HG02623 (cell line): ENCODE data around the gene CAPN2.
"Not testable (repeated sequence)": the region's sequence is repeated elsewhere in the genome, so short reads cannot be mapped to it uniquely, and the experiment has no call there.

Experiments used
- ATAC-seq: cut with Tn5 transposase; IDR thresholded peaks from one replicate; pipeline ENCODE4 v1.9.1; 2021; ENCODE audit warnings: moderate library complexity; ENCODE audit not compliant: unreplicated experiment

Gene CAPN2

GRCh38 chr1:223784541-223784940, 72.2 kb downstream of the CAPN2 start:
- no peak for ATAC-seq

DNA sequence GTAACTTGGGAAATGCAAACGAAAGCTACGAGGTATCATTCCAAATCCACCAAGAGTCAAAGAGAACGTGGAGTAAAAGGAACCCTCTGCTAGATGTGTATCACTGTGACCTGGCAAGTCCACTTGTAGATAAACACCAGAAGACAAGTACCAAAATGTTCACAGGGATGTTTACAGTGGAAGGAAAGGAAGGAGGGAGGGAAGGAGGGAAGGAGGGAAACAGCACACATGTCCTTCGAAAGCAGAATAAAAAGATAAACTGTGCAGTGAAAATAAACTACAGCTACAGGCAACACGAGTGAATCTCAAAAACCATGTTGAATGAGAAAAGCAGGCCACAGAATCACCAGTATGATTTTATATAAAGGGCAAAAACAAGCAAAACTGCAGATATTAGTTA, 73.5 kb downstream of the CAPN2 start:
- ATAC-seq, result no peak

GRCh38 chr1:223788746-223789415, 76.5 kb downstream of the CAPN2 start:
- ATAC-seq, result no peak

- ATAC-seq, result no peak
Measured at GRCh38 chr1:223792046-223792445, 79.7 kb downstream of the CAPN2 start.

DNA sequence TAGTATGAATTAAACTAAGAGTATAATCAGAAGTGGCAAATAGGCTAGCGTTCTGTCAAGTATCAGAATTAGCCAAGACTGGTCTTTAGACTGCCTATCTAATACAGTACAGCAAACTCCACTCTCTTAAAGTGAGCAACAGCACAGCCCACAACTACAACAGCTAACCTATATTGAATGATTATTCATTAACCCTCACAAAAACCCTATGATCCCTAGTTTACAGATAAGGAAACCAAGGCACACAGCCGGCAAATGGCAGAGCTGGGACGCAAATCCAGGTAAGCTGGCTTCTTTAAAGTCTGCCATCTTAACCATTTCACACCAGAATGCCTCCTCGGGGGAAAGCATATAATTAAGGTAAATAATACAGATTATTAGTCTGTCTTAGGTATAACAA, 81.4 kb downstream of the CAPN2 start:
- no peak for ATAC-seq

DNA sequence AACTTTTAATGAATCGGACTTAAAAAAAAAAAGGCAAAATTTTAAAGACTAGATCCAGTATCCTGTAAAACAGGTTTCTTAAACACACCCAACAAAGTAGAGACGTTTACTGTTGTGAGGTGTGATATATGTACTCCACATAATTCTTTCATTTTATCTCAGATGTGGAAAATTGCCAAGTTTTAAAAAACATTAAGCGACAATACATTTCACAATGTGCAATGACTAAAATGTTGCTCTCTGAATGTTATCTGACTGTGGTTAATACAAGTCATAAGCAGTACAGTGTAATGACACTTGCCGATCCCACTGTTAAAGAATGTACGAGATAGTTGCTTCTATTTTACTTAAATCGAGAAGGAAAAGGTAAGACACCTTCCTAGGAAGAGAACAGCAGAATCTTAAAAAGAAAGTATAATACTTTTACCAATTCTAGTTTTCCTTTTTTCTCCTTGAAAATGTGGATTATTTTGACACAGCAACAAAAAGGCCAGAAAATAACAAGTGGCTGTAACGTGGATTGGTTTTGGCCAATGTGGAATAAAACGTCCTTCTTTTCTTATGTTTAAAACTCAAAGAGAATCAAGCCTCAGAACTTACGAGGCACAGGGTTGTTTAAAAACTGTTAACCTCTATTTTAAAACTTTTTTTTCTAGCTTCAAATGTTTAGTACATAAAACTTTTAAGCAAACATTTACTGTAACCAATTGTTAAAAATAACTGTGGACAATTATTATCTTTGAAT, 82.0 kb downstream of the CAPN2 start:
- no peak for ATAC-seq

DNA sequence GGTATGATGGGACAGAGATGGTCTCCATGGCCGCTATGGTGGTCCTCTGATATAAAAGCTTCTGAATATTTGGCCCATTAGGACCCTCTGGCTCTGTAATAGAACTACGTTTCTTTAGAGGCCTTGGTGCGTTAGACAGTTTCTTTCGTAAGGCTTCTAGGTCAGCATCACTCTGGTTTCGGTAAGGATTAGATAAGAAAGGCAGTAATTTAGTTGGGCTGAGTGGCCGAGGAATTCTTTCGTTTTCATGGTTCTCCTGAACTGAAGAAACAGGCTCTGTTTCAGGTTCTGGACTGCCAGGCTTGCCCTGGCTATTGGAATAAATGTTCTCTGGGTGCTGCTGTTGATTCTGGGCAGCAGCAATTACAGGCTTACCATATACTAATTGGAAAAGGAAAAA, 83.9 kb downstream of the CAPN2 start:
- ATAC-seq, result no peak

GRCh38 chr1:223802032-223802431, 89.7 kb downstream of the CAPN2 start:
- no peak for ATAC-seq

DNA sequence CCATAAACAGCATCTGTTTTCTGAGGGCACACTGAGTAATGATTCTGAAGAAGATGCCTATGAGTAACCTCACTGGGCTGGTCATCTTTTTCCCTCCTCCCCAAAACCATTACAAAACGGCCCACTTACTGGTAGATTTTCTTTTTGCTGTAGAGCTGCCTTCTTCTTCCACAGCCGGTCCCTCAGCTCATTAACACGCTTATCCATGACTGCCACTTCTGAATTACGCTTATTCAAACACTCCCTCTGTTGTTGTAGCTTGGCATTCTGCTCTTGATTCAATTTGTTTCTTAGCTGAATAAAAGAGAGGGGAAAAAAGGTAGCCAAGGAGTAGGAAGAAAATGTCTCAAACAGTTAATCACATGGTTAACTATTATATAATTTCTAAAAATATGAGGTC, 90.3 kb downstream of the CAPN2 start:
- ATAC-seq, result no peak

DNA sequence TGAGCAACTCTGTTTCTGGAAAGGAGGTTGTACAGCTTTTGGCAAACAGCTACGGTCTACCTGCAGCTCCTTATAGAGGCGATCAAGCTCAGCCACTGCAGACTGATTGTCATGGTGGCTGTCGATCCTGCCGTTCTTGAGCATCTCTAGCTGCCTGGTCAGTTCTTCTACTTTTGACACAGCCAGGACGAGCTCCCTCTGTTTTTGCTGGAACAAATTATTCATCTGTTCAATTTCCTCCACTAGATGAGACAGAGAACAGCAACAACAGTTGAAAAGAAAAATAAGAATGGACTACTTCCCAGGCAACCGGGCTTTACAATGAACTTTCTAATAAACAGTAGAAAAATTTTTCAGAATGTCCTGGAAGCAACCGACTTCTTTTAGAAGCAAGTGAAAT, 90.9 kb downstream of the CAPN2 start:
- no peak for ATAC-seq

DNA sequence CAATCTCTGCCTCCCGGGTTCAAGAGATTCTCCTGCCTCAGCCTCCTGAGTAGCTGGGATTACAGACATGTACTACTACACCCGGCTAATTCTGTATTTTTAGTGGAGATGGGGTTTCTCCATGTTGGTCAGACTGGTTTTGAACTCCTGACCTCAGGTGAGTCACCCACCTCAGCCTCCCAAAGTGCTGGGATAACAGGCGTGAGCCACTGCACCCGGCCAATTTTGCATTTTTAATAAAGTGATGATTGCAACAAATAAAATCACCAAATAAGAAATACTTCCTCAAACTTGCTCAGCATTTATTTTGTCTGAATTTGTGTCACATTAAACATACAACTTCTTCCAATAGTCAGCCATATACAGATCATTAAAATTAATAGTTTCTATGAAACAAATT, 97.6 kb downstream of the CAPN2 start:
- not testable (repeated sequence) for ATAC-seq

- ATAC-seq, result no peak
Measured at GRCh38 chr1:223810586-223810985, 98.2 kb downstream of the CAPN2 start.

GRCh38 chr1:223811634-223812101, 99.3 kb downstream of the CAPN2 start:
- ATAC-seq, result no peak

- no peak for ATAC-seq
Measured at GRCh38 chr1:223813645-223814044, 101.3 kb downstream of the CAPN2 start.

GRCh38 chr1:223815020-223815853, 102.9 kb downstream of the CAPN2 start:
- no peak for ATAC-seq

GRCh38 chr1:223815865-223816264, 103.5 kb downstream of the CAPN2 start:
- no peak for ATAC-seq

DNA sequence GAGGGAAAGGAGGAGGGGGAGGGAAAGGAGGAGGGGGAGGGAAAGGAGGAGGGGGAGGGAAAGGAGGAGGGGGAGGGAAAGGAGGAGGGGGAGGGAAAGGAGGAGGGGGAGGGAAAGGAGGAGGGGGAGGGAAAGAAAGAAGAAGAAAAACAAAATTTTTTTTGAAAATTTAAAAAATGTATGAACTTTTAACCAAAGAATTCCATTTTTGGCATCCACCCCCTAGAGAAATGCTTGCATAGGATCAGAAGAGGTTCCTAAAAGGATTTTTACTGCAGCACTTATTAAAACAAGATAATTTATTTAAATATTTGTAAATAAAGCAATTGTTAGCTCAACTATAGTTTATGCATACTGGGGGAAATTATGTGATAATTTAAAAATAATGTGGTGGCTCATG, 104.9 kb downstream of the CAPN2 start:
- ATAC-seq, result not testable (repeated sequence)

DNA sequence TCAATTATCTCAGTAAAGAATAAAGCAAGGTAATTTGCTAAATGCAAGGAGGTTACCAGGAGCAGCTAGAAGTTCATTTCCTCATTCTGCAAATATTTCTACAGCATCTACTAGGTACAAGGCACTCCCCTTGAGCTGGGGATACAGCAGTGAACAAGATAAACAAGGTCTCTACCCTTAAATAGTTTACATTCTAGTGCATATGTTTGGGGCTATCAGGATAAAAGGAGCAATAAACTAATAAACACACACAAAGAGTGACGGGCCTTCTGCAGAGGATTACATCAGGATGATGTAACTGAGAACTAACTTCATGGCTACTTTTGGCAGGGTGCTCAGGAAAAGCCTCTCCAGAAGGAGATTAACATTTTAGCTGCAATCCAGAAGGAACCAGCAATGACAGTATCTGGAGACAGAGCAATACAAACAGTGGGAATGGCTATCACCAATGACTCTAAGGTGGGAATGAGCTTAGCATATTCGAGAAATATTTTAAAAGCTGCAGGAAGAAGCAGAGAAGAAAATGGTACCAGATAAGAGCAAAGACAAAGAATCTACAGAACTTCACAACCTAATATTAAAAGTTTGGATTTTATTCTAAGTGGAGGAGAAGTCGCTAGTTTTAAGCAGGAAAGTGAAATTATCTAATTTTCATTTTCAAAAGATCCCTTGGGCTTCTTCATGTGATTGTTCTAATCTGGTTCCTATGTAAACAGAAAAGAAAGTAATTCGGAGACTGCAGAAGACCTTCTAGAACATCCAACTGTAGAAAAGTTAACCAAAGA, 107.6 kb downstream of the CAPN2 start:
- ATAC-seq, result no peak

DNA sequence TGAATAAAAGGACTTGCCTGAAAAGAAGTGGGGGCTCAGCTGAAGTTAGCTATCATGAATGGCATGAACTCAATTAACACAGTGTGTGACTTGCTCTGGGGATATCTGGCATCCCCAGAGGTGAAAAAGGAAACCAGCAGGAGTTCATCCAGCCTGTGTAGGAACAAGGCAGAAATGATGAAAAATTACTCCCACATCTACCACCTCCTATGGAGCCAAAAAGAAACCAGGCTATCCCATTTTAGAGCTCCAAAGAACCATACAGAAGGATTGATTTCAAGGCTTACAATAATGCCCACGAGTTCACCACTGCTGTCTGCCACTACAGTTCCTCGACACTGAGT, 108.1 kb downstream of the CAPN2 start:
- no peak for ATAC-seq

DNA sequence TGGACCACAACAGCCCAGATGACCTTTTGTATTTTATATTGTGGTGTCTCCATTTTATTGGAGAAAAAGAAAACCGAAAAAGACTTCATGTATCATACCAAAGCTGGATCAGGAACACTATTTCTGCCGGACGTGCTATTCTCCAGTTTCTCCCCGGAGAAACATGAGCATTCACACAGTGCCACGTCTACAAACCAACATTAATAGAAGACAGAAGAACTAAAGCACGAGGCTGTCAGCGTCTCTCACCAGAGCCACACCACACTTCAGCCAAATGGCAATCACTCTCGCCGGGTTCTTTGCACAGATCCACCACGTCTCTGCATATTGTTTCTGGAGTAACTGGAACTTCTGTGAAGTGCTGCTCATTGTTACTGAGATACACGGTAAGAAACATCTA, 108.6 kb downstream of the CAPN2 start:
- ATAC-seq, result no peak

DNA sequence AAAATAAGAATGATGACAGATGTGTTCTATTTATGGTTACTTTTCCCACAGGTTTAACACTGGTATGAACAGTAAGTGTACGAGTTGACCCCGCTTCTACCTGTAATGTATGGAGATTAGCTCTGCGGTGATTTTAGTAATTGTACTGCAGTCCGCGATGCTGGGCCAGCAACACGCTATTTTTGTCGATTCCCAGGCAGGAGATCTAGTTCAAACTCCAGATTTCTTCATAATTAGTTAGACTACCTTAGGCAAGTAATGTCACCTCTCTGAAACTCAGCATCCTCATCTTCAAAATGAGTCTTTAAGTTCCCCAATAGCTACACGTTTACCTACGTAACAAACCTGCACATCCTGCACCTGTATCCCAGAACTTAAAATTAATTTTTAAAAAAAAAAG, 111.9 kb downstream of the CAPN2 start:
- no peak for ATAC-seq
